GM20000 (cell line): ENCODE data around the gene PTPRT.

Experiments
- DNase-seq: peaks from one replicate; pipeline ENCODE4 v3.0.0; 2012; ENCODE audit warnings: low spot score
- CTCF ChIP-seq: IDR thresholded peaks from 2 replicates; pipeline ENCODE4 v1.5.1; 2012; ENCODE audit warnings: mild to moderate bottlenecking, control low read depth; ENCODE audit errors: extremely low read depth, missing control alignments

The PTPRT gene

GRCh38 chr20:42259389-42259788, 930.3 kb downstream of the PTPRT start:
- no peak for TF ChIP-seq CTCF
- DNase-seq, result no peak

- no peak for DNase-seq
These were observed 931.0 kb downstream of the PTPRT start for GRCh38 chr20:42258564-42259302.

GRCh38 chr20:42255821-42256220, 933.9 kb downstream of the PTPRT start:
- DNase-seq, result no peak
- TF ChIP-seq CTCF, result no peak

More at GRCh38 chr20:42258564-42259302, 931.0 kb downstream of the PTPRT start:
- TF ChIP-seq CTCF, result no peak

- no peak for DNase-seq
- no peak for TF ChIP-seq CTCF
These were observed 935.0 kb downstream of the PTPRT start for GRCh38 chr20:42254673-42255072.

- TF ChIP-seq CTCF, result no peak
- DNase-seq, result no peak
These were observed 937.6 kb downstream of the PTPRT start for GRCh38 chr20:42252116-42252515.

- no peak for DNase-seq
- no peak for TF ChIP-seq CTCF
These were observed 970.9 kb downstream of the PTPRT start for GRCh38 chr20:42218621-42219374.

GRCh38 chr20:42214074-42214473, 975.6 kb downstream of the PTPRT start:
- DNase-seq, result no peak
- no peak for TF ChIP-seq CTCF
